Peyer's patch (tissue), 4 donors: ENCODE measurements around the gene FGF1.

Experiments used
- POLR2A ChIP-seq, 2 donors: fragments of 450-650 bp; IDR thresholded peaks; one replicate each; pipeline ENCODE4 v1.5.1; 2017; ENCODE audit warnings: antibody characterized with exemption in 2 of 2, mild to moderate bottlenecking in 2 of 2, moderate library complexity in 2 of 2
- TF ChIP-seq, protein P1 (sequence below), 6 experiments: fragments of 450-650 bp in 4 of 6; fragments of 200-600 bp in 2 of 6; sonication (generic) in 1 of 6; IDR thresholded peaks; one replicate each; pipeline ENCODE4 v1.5.1; 2017 to 2019; ENCODE audit warnings: antibody characterized with exemption in 6 of 6, mild to moderate bottlenecking in 3 of 6, moderate library complexity in 1 of 6

DNA sequence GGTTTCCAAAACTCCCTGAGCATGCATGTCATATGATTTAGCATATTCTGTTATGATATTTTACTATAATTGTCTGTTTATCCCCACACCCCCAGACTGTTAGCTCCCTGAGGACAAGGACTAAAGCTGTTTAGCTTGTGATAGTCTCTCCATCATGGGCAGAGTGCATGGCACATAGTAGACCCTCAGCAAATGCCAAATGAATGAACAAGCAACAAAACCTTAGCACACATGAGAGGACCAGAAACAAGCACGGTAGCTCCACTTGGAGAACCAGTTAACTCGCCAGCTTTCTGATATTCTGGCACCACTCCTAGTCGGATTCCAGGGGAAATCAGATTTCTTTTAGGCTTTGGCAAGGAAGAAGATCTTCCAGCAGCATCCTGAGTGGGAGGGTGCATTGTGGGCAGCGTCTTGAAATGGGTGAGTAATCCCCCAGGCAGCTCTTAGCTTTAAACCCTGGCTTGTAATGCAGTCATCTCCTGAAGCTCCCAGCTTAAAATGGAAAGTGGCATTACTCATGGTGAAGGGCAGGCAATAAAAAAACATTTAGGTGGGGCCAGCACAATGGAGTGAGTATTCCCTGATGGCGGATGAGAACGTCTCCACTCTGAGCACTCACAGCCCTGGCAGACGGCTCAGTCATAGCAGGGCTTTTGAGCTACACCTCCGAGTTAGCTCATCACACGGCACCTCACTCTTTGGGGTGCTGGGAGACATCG is 41.1 kb downstream of the FGF1 start:
- TF ChIP-seq POLR2A (IDR thresholded peaks at IDR 0.05): no peak
- TF ChIP-seq, protein P1, sequence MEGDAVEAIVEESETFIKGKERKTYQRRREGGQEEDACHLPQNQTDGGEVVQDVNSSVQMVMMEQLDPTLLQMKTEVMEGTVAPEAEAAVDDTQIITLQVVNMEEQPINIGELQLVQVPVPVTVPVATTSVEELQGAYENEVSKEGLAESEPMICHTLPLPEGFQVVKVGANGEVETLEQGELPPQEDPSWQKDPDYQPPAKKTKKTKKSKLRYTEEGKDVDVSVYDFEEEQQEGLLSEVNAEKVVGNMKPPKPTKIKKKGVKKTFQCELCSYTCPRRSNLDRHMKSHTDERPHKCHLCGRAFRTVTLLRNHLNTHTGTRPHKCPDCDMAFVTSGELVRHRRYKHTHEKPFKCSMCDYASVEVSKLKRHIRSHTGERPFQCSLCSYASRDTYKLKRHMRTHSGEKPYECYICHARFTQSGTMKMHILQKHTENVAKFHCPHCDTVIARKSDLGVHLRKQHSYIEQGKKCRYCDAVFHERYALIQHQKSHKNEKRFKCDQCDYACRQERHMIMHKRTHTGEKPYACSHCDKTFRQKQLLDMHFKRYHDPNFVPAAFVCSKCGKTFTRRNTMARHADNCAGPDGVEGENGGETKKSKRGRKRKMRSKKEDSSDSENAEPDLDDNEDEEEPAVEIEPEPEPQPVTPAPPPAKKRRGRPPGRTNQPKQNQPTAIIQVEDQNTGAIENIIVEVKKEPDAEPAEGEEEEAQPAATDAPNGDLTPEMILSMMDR (IDR thresholded peaks at IDR 0.05): no peak
